CD4-positive, alpha-beta T cell (primary cell): Measurements from ENCODE around the gene MTX1. TPM values are rescaled to one million over a fixed set of nuclear protein-coding genes. Genes with fewer than 3 reads are reported as not detected.
"Not testable (repeated sequence)": the region's sequence is repeated elsewhere in the genome, so short reads cannot be mapped to it uniquely, and the experiment has no call there.

Experiments used
- ATAC-seq: fragments of 200-7000 bp; cut with Tn5 transposase; one replicate; pipeline ENCODE4 v1.10.0; 2022; ENCODE audit warnings: mild to moderate bottlenecking; ENCODE audit not compliant: poor library complexity
- CTCF ChIA-PET: fragments of 350-600 bp; sonication (Branson Sonifier 250); formaldehyde crosslinking; loops from one replicate; lab custom pipeline; 2021; ENCODE audit warnings: antibody characterized with exemption, inconsistent platforms; lab: Charles Lee
- POLR2A ChIA-PET: fragments of 350-600 bp; sonication (Branson Sonifier 250); formaldehyde crosslinking; loops from one replicate; lab custom pipeline; 2021; ENCODE audit warnings: antibody characterized with exemption, inconsistent platforms; lab: Charles Lee
- DNase-seq, 14 experiments: peaks; one replicate each; pipeline ENCODE4 v3.0.0-alpha.2; 2013 to 2020; ENCODE audit warnings: mixed read lengths in 2 of 14
- H3K27ac ChIP-seq, 2 donors: one replicate each; pipeline versions ENCODE4 v1.5.1 to v1.7.0; 2013; ENCODE audit warnings: low read length in 2 of 2, low read depth in 1 of 2, mild to moderate bottlenecking in 1 of 2
- H3K27me3 ChIP-seq, 2 experiments: 1 replicate in 1 of 2; 2 replicates in 1 of 2; pipeline versions ENCODE4 v1.6.1 to v1.7.0; 2013; ENCODE audit warnings: low read length in 2 of 2, control low read depth in 1 of 2, mild to moderate bottlenecking in 1 of 2, moderate library complexity in 1 of 2; ENCODE audit not compliant: insufficient read depth in 2 of 2, control insufficient read depth in 1 of 2
- H3K36me3 ChIP-seq: one replicate; pipeline ENCODE4 v1.6.1; 2013; ENCODE audit warnings: low read length, control low read depth; ENCODE audit not compliant: insufficient read depth
- H3K4me1 ChIP-seq: one replicate; pipeline ENCODE4 v1.6.1; 2013; ENCODE audit warnings: low read length, control low read depth; ENCODE audit not compliant: insufficient read depth
- H3K4me3 ChIP-seq: one replicate; pipeline ENCODE4 v1.5.1; 2013; ENCODE audit warnings: mild to moderate bottlenecking, low read length, moderate library complexity
- H3K9me3 ChIP-seq, 2 experiments: 1 replicate in 1 of 2; 2 replicates in 1 of 2; pipeline versions ENCODE4 v1.6.1 to v1.7.0; 2013; ENCODE audit warnings: low read length in 2 of 2, mild to moderate bottlenecking in 2 of 2, control low read depth in 1 of 2, moderate library complexity in 1 of 2; ENCODE audit not compliant: control insufficient read depth in 1 of 2, insufficient read depth in 1 of 2
- H3K27ac Mint-ChIP-seq: one replicate; pipeline ENCODE4 v1.8.0; 2020; ENCODE audit warnings: mixed read lengths
- H3K27me3 Mint-ChIP-seq: one replicate; pipeline ENCODE4 v1.8.0; 2021; ENCODE audit warnings: mixed read lengths
- H3K36me3 Mint-ChIP-seq: one replicate; pipeline ENCODE4 v1.8.0; 2021; ENCODE audit warnings: low read depth, mixed read lengths
- H3K4me1 Mint-ChIP-seq: one replicate; pipeline ENCODE4 v1.8.0; 2021; ENCODE audit warnings: low read depth, mixed read lengths
- H3K4me3 Mint-ChIP-seq: one replicate; pipeline ENCODE4 v1.8.0; 2020; ENCODE audit warnings: mild to moderate bottlenecking, mixed read lengths
- H3K9me3 Mint-ChIP-seq: one replicate; pipeline ENCODE4 v1.8.0; 2020; ENCODE audit warnings: mixed read lengths
- intact Hi-C, 2 experiments: fragments of 100-400 bp; cut with DNase I in 1 of 2; cut with micrococcal nuclease in 1 of 2; formaldehyde crosslinking; loops; one replicate each; pipeline versions ENCODE4 v1.15.1 to v1.9.0; 2023 to 2025; cut with DNase I, micrococcal nuclease
- total RNA-seq, 174 experiments: library from RNA in 2 of 174; stranded (reverse) in 2 of 174; gene quantifications; one replicate each; pipeline ENCODE4 v1.2.3 and lab custom pipeline; 2021 to 2026
- TF ChIP-seq, protein P1 (sequence below): fragments of 200-600 bp; IDR thresholded peaks from one replicate; pipeline ENCODE4 v1.8.0; 2022; ENCODE audit warnings: antibody characterized with exemption, mild to moderate bottlenecking

The MTX1 gene
- total RNA-seq, 2 experiments from 2014 or later = 19.9 to 20.7 TPM

DNA sequence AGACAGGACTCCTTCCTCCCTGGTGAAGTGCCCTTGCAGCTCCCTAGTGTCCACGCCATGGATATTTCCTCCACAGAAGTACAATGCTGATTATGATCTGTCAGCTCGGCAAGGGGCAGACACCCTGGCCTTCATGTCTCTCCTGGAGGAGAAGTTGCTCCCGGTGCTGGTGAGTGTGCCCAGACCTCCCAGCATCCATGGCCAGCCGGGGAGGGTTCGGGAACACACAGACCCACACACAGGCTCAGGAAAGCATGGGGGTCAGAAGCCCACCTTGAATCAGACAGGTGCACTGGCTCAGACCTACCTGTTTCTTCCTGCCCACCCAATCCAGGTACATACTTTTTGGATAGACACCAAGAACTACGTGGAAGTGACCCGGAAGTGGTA, 3.6 kb downstream of the MTX1 start:
- H3K27me3 ChIP-seq, H3K27ac Mint-ChIP-seq, DNase-seq, H3K27me3 Mint-ChIP-seq, POLR2A ChIA-PET, H3K4me3 Mint-ChIP-seq, H3K9me3 ChIP-seq, ATAC-seq, H3K4me3 ChIP-seq, intact Hi-C loops, H3K27ac ChIP-seq, CTCF ChIA-PET, H3K9me3 Mint-ChIP-seq: not testable (repeated sequence)
- Mint-ChIP-seq H3K4me1 (peaks cover 33% of the 10 kb centered on the region), H3K36me3 (peaks cover 20% of the 10 kb centered on the region)
- Histone ChIP-seq H3K4me1 (peaks cover 37% of the 10 kb centered on the region), H3K36me3 (peaks cover 11% of the 10 kb centered on the region)

DNA sequence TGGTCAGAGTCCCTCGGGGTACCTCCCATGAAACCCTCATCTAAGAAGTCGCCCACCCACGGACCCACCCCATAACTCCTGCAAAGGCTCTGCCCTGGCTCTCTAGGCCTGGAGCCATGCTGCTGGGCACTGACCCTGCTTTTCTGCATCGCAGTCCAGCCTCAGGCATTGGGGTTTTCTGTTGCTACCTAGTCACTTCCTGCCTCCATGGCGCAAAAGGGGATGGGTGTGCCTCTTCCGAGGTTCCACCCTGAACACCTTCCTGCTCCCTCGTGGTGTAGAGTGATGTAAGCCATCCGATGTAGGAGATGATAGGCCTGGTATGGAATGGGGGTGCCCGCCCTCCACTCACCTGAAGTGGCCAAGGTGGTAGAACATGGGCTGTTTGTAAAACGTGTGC, 6.2 kb downstream of the MTX1 start:
- intact Hi-C loops, H3K27me3 Mint-ChIP-seq, CTCF ChIA-PET, H3K4me3 Mint-ChIP-seq, H3K27me3 ChIP-seq, H3K9me3 Mint-ChIP-seq, POLR2A ChIA-PET, H3K4me3 ChIP-seq, H3K9me3 ChIP-seq, H3K27ac ChIP-seq: not testable (repeated sequence)
- peak in 1 of 14 experiments; percentile 62 for DNase-seq
- Histone ChIP-seq H3K4me1 (peaks cover 19% of the 10 kb centered on the region), H3K36me3 (peaks cover 11% of the 10 kb centered on the region)
- Mint-ChIP-seq H3K4me1 (peaks cover 23% of the 10 kb centered on the region), H3K36me3 (peaks cover 20% of the 10 kb centered on the region), H3K27ac (peak overlapping the region; percentile 67)
- peak; percentile 81 for ATAC-seq

DNA sequence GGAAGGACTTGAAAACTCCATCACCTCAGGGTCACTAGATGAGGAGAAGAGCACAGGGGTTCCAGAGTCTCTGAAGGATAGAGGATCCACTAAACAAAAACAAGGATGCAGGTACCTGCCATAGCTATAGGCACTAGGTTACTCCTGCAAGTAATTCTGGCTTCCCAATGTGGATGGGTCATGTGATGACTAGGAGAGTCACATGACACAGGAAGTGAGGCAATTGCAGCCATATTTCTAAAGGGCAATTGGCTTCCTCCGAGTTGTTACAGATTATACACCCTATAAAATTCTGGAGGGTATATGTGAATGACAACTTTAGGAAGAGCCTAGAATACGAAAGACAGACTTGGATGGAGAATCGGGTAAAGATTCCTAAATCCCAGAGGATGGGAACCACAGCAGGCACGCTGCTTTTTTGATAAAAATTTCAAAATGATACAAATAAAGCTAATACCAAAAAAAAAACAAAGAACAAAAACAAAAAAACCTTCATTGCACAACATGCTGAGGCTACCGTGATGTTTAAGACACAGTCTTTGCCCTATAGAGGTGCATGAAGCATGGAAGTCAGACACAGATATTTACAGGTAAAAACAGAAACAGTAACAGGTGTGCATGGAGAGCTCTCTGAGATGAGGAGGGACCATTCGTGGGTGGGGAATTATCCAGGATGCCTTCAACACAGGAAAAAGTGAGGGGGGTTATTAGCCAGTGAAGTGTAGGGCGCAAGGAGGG, 10.5 kb downstream of the MTX1 start:
- TF ChIP-seq, protein P1, sequence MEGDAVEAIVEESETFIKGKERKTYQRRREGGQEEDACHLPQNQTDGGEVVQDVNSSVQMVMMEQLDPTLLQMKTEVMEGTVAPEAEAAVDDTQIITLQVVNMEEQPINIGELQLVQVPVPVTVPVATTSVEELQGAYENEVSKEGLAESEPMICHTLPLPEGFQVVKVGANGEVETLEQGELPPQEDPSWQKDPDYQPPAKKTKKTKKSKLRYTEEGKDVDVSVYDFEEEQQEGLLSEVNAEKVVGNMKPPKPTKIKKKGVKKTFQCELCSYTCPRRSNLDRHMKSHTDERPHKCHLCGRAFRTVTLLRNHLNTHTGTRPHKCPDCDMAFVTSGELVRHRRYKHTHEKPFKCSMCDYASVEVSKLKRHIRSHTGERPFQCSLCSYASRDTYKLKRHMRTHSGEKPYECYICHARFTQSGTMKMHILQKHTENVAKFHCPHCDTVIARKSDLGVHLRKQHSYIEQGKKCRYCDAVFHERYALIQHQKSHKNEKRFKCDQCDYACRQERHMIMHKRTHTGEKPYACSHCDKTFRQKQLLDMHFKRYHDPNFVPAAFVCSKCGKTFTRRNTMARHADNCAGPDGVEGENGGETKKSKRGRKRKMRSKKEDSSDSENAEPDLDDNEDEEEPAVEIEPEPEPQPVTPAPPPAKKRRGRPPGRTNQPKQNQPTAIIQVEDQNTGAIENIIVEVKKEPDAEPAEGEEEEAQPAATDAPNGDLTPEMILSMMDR = no peak
- intact Hi-C loops = no loop called here
- CTCF ChIA-PET = interaction anchor here (1.0 to 1.6 kb wide), 2 partner anchors 12 to 25 kb away, joined by 4 read pairs; no protein-coding TSS in a partner anchor
- H3K27ac ChIP-seq = no peak overlapping the region
- no peaks in the 10 kb centered on the region for H3K9me3 Mint-ChIP-seq
- POLR2A ChIA-PET = interaction anchor here (1.0 kb wide), 1 partner anchor 8 kb away, joined by 4 read pairs; no protein-coding TSS in a partner anchor
- peaks cover 25% of the 10 kb centered on the region for H3K4me1 ChIP-seq
- H3K4me3 Mint-ChIP-seq = no peak overlapping the region
- ATAC-seq (no peak), DNase-seq (peak in 3 of 14 experiments; percentile 22 to 57 (median 39))
- H3K27me3 ChIP-seq = no peaks in the 10 kb centered on the region
- no peak overlapping the region for H3K4me3 ChIP-seq
- H3K36me3 ChIP-seq = no peaks in the 10 kb centered on the region
- H3K27me3 Mint-ChIP-seq = no peaks in the 10 kb centered on the region
- peaks cover 7% of the 10 kb centered on the region for H3K36me3 Mint-ChIP-seq
- no peaks in the 10 kb centered on the region for H3K9me3 ChIP-seq
- peaks cover 17% of the 10 kb centered on the region for H3K4me1 Mint-ChIP-seq
- H3K27ac Mint-ChIP-seq = peak overlapping the region; percentile 9

DNA sequence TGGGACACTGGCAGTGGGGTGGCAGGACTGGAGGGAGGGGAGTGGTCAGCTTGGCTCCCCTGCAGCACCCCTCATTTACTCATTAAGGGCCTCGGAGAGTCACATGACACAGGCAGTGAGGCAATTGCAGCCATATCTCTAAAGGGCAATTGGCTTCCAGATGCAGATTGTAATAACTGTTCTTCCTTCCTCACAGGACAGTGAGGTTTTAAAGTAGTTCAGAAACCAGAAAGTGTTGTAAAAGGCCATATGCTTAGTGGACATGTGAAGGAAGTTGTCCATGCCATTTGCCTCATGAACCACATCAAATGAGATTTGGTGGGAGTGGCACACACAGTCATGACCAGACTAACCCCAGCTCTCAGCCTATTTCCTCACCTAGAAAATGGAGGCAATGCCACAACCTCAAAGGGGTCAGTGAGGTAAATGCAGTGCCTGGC, 11.1 kb downstream of the MTX1 start:
- Histone ChIP-seq H3K9me3 (no peaks in the 10 kb centered on the region), H3K4me3 (no peak overlapping the region), H3K27ac (peak overlapping the region in 1 of 2 donors; percentile 15), H3K27me3 (no peaks in the 10 kb centered on the region), H3K36me3 (no peaks in the 10 kb centered on the region), H3K4me1 (peaks cover 23% of the 10 kb centered on the region)
- Mint-ChIP-seq H3K27ac (peak overlapping the region; percentile 9), H3K27me3 (no peaks in the 10 kb centered on the region), H3K4me1 (peaks cover 17% of the 10 kb centered on the region), H3K9me3 (no peaks in the 10 kb centered on the region), H3K36me3 (peaks cover 7% of the 10 kb centered on the region), H3K4me3 (no peak overlapping the region)
- ChIA-PET CTCF (interaction anchor here (1.0 to 1.6 kb wide), 2 partner anchors 12 to 26 kb away, joined by 4 read pairs; no protein-coding TSS in a partner anchor), POLR2A (interaction anchor here (1.0 kb wide), 1 partner anchor 8 kb away, joined by 4 read pairs; no protein-coding TSS in a partner anchor)
- ATAC-seq (peak; percentile 26), DNase-seq (peak in 3 of 14 experiments; percentile 44 to 55 (median 53))
- intact Hi-C loops = no loop called here
- TF ChIP-seq, protein P1 = no peak

DNA sequence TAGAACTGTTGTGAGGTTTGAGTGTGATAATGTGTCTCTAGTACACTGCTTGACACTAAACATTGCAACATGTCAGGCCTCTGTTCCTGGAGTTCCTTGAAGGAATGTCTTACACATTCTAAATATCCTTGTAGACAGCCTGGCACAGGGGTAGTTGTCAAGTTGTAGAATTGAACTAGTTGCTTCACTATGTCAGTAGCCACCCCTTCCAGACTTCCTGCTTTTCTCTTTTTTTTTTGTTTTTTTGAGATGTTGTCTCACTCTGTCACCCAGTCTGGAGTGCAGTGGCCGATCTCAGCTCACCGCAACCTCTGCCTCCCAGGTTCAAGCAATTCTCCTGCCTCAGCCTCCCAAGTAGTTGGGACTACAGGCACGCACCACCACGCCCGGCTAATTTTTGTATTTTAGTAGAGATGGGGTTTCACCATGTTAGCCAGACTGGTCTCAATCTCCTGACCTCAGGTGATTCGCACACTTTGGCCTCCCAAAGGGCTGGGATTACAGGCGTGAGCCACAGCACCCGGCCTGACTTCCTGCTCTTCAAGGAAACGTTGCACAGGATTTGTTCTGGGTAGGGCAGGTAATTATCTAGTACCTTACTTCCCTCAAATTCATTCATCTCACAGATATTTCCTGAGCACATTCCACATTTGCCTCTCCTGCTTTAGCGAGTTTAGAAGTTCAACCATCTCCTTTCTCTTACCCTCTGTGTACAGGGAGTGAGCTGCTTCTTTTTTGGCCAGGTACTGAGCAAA, 11.9 kb downstream of the MTX1 start:
- H3K9me3 ChIP-seq, H3K4me3 ChIP-seq, H3K9me3 Mint-ChIP-seq, POLR2A ChIA-PET, intact Hi-C loops, H3K36me3 Mint-ChIP-seq, ATAC-seq, DNase-seq, H3K4me3 Mint-ChIP-seq, H3K27me3 ChIP-seq, H3K27ac Mint-ChIP-seq, H3K27me3 Mint-ChIP-seq, H3K36me3 ChIP-seq, CTCF ChIA-PET: not testable (repeated sequence)
- H3K27ac ChIP-seq = peak overlapping the region in 1 of 2 donors; percentile 15
- H3K4me1 ChIP-seq = peaks cover 17% of the 10 kb centered on the region
- peaks cover 10% of the 10 kb centered on the region for H3K4me1 Mint-ChIP-seq
